Measurements from ENCODE around the gene RASGRP3.

DNA sequence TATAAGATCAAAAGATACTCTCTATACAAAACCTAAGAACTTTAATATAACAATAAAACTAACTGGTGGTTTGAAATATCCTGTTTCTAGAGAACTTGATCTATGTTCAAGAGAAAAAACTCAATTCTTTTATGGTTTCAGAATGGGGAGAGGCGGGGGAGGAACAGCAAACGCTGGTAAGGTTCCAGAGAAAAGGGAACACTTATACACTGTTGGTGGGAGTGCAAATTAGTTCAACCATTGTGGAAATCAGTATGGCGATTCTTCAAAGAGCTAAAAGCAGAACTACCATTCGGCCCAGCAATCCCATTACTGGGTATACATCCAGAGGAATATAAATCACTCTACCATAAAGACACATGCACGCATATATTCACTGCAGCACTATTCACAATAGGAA, 105.4 kb downstream of the RASGRP3 start:
- TF ChIP-seq, protein P1, sequence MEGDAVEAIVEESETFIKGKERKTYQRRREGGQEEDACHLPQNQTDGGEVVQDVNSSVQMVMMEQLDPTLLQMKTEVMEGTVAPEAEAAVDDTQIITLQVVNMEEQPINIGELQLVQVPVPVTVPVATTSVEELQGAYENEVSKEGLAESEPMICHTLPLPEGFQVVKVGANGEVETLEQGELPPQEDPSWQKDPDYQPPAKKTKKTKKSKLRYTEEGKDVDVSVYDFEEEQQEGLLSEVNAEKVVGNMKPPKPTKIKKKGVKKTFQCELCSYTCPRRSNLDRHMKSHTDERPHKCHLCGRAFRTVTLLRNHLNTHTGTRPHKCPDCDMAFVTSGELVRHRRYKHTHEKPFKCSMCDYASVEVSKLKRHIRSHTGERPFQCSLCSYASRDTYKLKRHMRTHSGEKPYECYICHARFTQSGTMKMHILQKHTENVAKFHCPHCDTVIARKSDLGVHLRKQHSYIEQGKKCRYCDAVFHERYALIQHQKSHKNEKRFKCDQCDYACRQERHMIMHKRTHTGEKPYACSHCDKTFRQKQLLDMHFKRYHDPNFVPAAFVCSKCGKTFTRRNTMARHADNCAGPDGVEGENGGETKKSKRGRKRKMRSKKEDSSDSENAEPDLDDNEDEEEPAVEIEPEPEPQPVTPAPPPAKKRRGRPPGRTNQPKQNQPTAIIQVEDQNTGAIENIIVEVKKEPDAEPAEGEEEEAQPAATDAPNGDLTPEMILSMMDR (IDR thresholded peaks at IDR 0.05), result no peak
- no peak for TF ChIP-seq POLR2A (IDR thresholded peaks at IDR 0.05)

Measured in lower leg skin (tissue), 3 donors.